B cell (primary cell): ENCODE data around the gene NOTUM.

Experiments
- EZH2 ChIP-seq: IDR thresholded peaks from 2 replicates; pipeline ENCODE4 v1.6.1; 2012; ENCODE audit warnings: borderline replicate concordance, low read depth, mild to moderate bottlenecking, moderate library complexity, low read length; ENCODE audit not compliant: insufficient read depth, poor library complexity, severe bottlenecking
- TF ChIP-seq, protein P1 (sequence below): fragments of 200-600 bp; IDR thresholded peaks from one replicate; pipeline ENCODE4 v1.8.0; 2022; ENCODE audit warnings: antibody characterized with exemption, mild to moderate bottlenecking

DNA sequence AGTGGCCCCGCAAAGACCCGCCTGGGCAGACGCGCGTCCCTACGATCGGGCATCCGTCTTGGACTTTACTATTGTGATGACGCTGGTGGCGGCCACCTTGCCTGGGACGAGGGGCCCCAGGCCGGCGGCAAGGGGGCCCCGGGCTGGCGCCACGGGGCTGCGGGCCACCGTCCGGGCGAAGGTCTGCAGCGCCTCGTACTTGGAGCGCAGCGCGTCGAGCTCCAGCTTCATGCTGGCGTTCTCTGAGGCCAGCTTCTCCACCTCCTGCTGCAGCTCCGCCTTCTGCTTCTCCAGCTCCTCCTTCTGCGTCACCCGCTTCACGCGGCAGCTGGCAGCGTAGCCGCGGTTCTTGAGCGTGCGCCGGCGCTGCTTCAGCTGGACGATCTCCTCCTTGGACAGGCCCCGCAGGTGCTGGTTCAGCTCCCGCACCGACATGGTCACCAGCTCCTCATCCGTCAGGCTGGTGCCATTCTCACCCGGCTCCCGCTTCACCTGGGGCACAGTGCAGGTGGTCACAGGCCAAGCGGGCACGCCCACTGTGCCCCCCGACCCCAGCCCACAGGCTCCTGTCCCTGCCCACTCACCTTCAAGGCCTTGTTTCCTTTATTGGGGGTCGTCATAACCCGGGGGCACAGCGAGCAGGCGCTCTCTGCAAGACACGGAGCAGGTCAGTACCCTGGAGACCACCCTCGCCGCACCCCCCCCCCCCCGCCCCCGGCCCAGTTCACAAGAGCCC lies 38.3 kb downstream of the NOTUM start:
- TF ChIP-seq, protein P1, sequence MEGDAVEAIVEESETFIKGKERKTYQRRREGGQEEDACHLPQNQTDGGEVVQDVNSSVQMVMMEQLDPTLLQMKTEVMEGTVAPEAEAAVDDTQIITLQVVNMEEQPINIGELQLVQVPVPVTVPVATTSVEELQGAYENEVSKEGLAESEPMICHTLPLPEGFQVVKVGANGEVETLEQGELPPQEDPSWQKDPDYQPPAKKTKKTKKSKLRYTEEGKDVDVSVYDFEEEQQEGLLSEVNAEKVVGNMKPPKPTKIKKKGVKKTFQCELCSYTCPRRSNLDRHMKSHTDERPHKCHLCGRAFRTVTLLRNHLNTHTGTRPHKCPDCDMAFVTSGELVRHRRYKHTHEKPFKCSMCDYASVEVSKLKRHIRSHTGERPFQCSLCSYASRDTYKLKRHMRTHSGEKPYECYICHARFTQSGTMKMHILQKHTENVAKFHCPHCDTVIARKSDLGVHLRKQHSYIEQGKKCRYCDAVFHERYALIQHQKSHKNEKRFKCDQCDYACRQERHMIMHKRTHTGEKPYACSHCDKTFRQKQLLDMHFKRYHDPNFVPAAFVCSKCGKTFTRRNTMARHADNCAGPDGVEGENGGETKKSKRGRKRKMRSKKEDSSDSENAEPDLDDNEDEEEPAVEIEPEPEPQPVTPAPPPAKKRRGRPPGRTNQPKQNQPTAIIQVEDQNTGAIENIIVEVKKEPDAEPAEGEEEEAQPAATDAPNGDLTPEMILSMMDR = no peak
- no peak for TF ChIP-seq EZH2
